ENCODE measurements around the gene TMEM203. TPM values are rescaled to one million over a fixed set of nuclear protein-coding genes. Genes with fewer than 3 reads are reported as not detected.

TMEM203 gene
- total RNA-seq, 4 donors from 2014 or later, result 24.7 to 45.9 (median 32.0) TPM

- no peak overlapping the region for H3K4me3 ChIP-seq
- H3K27ac ChIP-seq, result no peak overlapping the region
- in situ Hi-C loops (cut with MboI; ENCODE audit: low sequenced_read_pairs in 4 of 4), result no loop called here
- ATAC-seq (no peak), DNase-seq (no peak)
- H3K27me3 ChIP-seq, result peaks cover 87 to 91% (median 89%) of the 10 kb centered on the region in 3 donors
- no peak for TF ChIP-seq CTCF (IDR thresholded peaks at IDR 0.05 in 4 of 5, conservative IDR thresholded peaks at IDR 0.05 in 1 of 5)
- no peak for TF ChIP-seq POLR2A (IDR thresholded peaks at IDR 0.05)
- H3K4me1 ChIP-seq, result peaks cover 8 to 21% of the 10 kb centered on the region in 2 donors
- intact Hi-C loops (cut with DNase I; ENCODE audit: low total_unique reads), result no loop called here
- H3K9me3 ChIP-seq, result no peaks in the 10 kb centered on the region
- H3K36me3 ChIP-seq, result no peaks in the 10 kb centered on the region
Observed at GRCh38 chr9:137165250-137165836, 40.1 kb downstream of the TMEM203 start.

DNA sequence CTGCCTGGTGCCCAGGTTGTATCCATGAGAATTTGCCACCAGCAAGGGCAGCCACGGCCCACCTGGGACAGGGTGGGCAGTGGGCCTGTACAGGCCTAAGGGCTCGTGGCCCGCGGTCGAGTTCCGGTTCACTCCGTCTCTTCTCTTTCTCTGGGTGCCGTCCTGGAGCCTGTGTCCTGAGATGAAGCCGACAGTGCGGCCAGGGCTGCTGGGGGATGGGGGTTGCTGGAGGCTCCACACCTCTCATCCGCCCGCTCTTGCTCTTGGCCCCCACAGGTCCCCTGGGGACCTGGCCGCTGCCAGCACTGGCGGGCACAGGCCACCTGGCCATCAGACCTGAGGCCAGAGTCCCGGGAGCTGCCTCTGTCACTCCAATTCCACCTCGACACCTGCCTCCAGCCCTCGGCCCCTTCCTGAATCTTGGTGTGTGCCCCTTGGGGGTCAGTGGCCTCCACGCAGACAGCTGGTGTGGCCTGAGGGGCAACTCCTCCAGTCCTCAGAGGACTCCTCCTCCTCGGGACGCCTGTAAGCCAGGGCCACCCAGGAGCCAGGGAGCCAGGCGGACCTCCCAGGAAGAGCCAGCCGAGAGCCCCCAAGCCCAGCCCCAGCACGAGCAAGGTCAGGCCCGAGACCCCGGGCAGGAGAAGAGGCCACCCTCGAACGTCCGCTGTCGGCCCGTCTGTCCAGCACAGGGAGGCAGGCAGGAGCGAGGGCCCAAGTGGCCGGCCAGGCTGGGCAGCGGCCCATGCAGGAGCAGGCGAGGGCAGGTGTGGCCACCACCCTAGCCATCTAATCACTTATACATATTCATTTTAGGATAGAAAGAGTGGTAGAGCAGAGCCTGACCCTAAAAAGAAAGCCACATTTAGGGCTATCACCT, 40.8 kb downstream of the TMEM203 start:
- Histone ChIP-seq H3K4me1 (peaks cover 8 to 21% of the 10 kb centered on the region in 2 donors), H3K9me3 (no peaks in the 10 kb centered on the region), H3K36me3 (no peaks in the 10 kb centered on the region), H3K4me3 (no peak overlapping the region), H3K27me3 (peaks cover 87 to 91% (median 90%) of the 10 kb centered on the region in 3 donors), H3K27ac (no peak overlapping the region)
- DNase-seq (no peak), ATAC-seq (no peak)
- in situ Hi-C loops (cut with MboI; ENCODE audit: low sequenced_read_pairs in 4 of 4), result no loop called here
- TF ChIP-seq POLR2A (IDR thresholded peaks at IDR 0.05), result no peak
- no peak for TF ChIP-seq CTCF (IDR thresholded peaks at IDR 0.05 in 4 of 5, conservative IDR thresholded peaks at IDR 0.05 in 1 of 5)
- intact Hi-C loops (cut with DNase I; ENCODE audit: low total_unique reads), result no loop called here

- peaks cover 88 to 99% (median 98%) of the 10 kb centered on the region in 3 donors for H3K27me3 ChIP-seq
- no peak overlapping the region for H3K4me3 ChIP-seq
- intact Hi-C loops (cut with DNase I; ENCODE audit: low total_unique reads), result no loop called here
- ATAC-seq, result no peak
- no peak for DNase-seq
- H3K27ac ChIP-seq, result no peak overlapping the region
- no peaks in the 10 kb centered on the region for H3K9me3 ChIP-seq
- no peaks in the 10 kb centered on the region for H3K36me3 ChIP-seq
- in situ Hi-C loops (cut with MboI; ENCODE audit: low sequenced_read_pairs in 4 of 4), result no loop called here
- TF ChIP-seq CTCF (IDR thresholded peaks at IDR 0.05 in 4 of 5, conservative IDR thresholded peaks at IDR 0.05 in 1 of 5) (no peak), POLR2A (IDR thresholded peaks at IDR 0.05) (no peak)
- peaks cover 3 to 21% of the 10 kb centered on the region in 2 donors for H3K4me1 ChIP-seq
Observed at GRCh38 chr9:137163805-137164204, 41.6 kb downstream of the TMEM203 start.

GRCh38 chr9:137163365-137163715, 42.1 kb downstream of the TMEM203 start:
- Histone ChIP-seq H3K27ac (no peak overlapping the region), H3K9me3 (no peaks in the 10 kb centered on the region), H3K27me3 (peaks cover 90 to 100% (median 100%) of the 10 kb centered on the region in 3 donors), H3K4me1 (peaks cover 0 to 18% of the 10 kb centered on the region in 2 donors), H3K4me3 (peak overlapping the region in 3 of 4 donors; percentile 23 to 34 (median 27)), H3K36me3 (no peaks in the 10 kb centered on the region)
- intact Hi-C loops (cut with DNase I; ENCODE audit: low total_unique reads), result no loop called here
- no peak for DNase-seq
- in situ Hi-C loops (cut with MboI; ENCODE audit: low sequenced_read_pairs in 4 of 4), result no loop called here
- ATAC-seq, result no peak
- TF ChIP-seq POLR2A (IDR thresholded peaks at IDR 0.05) (no peak), CTCF (IDR thresholded peaks at IDR 0.05 in 4 of 5, conservative IDR thresholded peaks at IDR 0.05 in 1 of 5) (no peak)

Data from gastrocnemius medialis (tissue), 4 donors.